Neural cell (in vitro differentiated cells): Measurements from ENCODE around the gene ZHX3. TPM values are rescaled to one million over a fixed set of nuclear protein-coding genes. Genes with fewer than 3 reads are reported as not detected.

ENCODE experiments used
- H2AFZ ChIP-seq: fragments of 200-600, 300-800 bp; sonication (generic), shearing (Covaris generic); 2 replicates; pipeline ENCODE4 v1.6.0; 2014; ENCODE audit warnings: low read depth, mild to moderate bottlenecking, antibody characterized with exemption, low read length, moderate library complexity
- H3F3A ChIP-seq: fragments of 200-600 bp; shearing (Covaris generic); 2 replicates; pipeline ENCODE4 v1.6.1; 2016; ENCODE audit warnings: mild to moderate bottlenecking, moderate library complexity, mixed read lengths, antibody characterized with exemption, low read length; ENCODE audit not compliant: insufficient read depth, poor library complexity, severe bottlenecking
- H3K27ac ChIP-seq: fragments of 200-600, 300-800 bp; sonication (generic), shearing (Covaris generic); 2 replicates; pipeline ENCODE4 v1.5.1; 2014; ENCODE audit warnings: mild to moderate bottlenecking, low read length, moderate library complexity
- H3K27me3 ChIP-seq: fragments of 300-800, 200-600 bp; sonication (generic), shearing (Covaris generic); 2 replicates; pipeline ENCODE4 v1.6.0; 2014; ENCODE audit warnings: mild to moderate bottlenecking, low read depth, low read length, moderate library complexity; ENCODE audit not compliant: insufficient read depth
- H3K36me3 ChIP-seq: fragments of 300-800, 200-600 bp; sonication (generic), shearing (Covaris generic); 2 replicates; pipeline ENCODE4 v1.5.1; 2014; ENCODE audit warnings: mild to moderate bottlenecking, antibody characterized with exemption, low read length, moderate library complexity; ENCODE audit not compliant: insufficient read depth
- H3K4me2 ChIP-seq: fragments of 300-800, 200-600 bp; sonication (generic), shearing (Covaris generic); 2 replicates; pipeline ENCODE4 v1.6.0; 2014; ENCODE audit warnings: mild to moderate bottlenecking, low read length
- H3K4me3 ChIP-seq: fragments of 300-800, 200-600 bp; sonication (generic), shearing (Covaris generic); 2 replicates; pipeline ENCODE4 v1.5.1; 2014; ENCODE audit warnings: mild to moderate bottlenecking, low read length, moderate library complexity
- H3K79me2 ChIP-seq: fragments of 200-600 bp; shearing (Covaris generic); replicated peaks from 2 replicates; pipeline ENCODE4 v1.6.0; 2014; ENCODE audit warnings: mild to moderate bottlenecking, low read length, moderate library complexity; ENCODE audit not compliant: insufficient read depth
- H3K9ac ChIP-seq: fragments of 300-800, 200-600 bp; sonication (generic), shearing (Covaris generic); 2 replicates; pipeline ENCODE4 v1.6.1; 2016; ENCODE audit warnings: mild to moderate bottlenecking, low read length, mixed read lengths
- H3K9me2 ChIP-seq: fragments of 200-600 bp; shearing (Covaris generic); 2 replicates; pipeline ENCODE4 v1.6.1; 2016; ENCODE audit warnings: mild to moderate bottlenecking, low read length, mixed read lengths; ENCODE audit not compliant: insufficient read depth
- H3K9me3 ChIP-seq: fragments of 200-600, 300-800 bp; sonication (generic), shearing (Covaris generic); 2 replicates; pipeline ENCODE4 v1.6.1; 2016; ENCODE audit warnings: mild to moderate bottlenecking, mixed run types, low read length, moderate library complexity, mixed read lengths
- H4K20me1 ChIP-seq: fragments of 200-600 bp; shearing (Covaris generic); 2 replicates; pipeline ENCODE4 v1.6.1; 2016; ENCODE audit warnings: mild to moderate bottlenecking, mixed run types; ENCODE audit not compliant: insufficient read depth
- CTCF ChIP-seq: fragments of 450-650 bp; IDR thresholded peaks from 2 replicates; pipeline ENCODE4 v1.5.1; 2014; ENCODE audit warnings: antibody characterized with exemption, mild to moderate bottlenecking, moderate library complexity; ENCODE audit not compliant: poor library complexity, severe bottlenecking
- EP300 ChIP-seq: fragments of 450-650 bp; conservative IDR thresholded peaks from 2 replicates; pipeline ENCODE4 v1.6.1; 2014; ENCODE audit warnings: antibody characterized with exemption, mild to moderate bottlenecking, moderate library complexity; ENCODE audit not compliant: poor library complexity, severe bottlenecking
- EZH2 ChIP-seq: fragments of 200-600, 300-800 bp; shearing (Covaris generic), sonication (generic); IDR thresholded peaks from 2 replicates; pipeline ENCODE4 v1.6.1; 2014; ENCODE audit warnings: antibody characterized with exemption, low read length, borderline replicate concordance, mild to moderate bottlenecking; ENCODE audit not compliant: insufficient read depth, poor library complexity, severe bottlenecking
- MXI1 ChIP-seq: fragments of 450-650 bp; conservative IDR thresholded peaks from 2 replicates; pipeline ENCODE4 v1.6.1; 2014; ENCODE audit warnings: antibody characterized with exemption, mild to moderate bottlenecking; ENCODE audit not compliant: poor library complexity, severe bottlenecking
- POLR2AphosphoS5 ChIP-seq: IDR thresholded peaks from 2 replicates; pipeline ENCODE4 v1.6.1; 2012
- RAD21 ChIP-seq: fragments of 450-650 bp; conservative IDR thresholded peaks from 2 replicates; pipeline ENCODE4 v1.6.1; 2014; ENCODE audit warnings: antibody characterized with exemption, mild to moderate bottlenecking, moderate library complexity
- REST ChIP-seq: IDR thresholded peaks from 2 replicates; pipeline ENCODE4 v1.6.1; 2012; ENCODE audit warnings: borderline replicate concordance
- SMC3 ChIP-seq: fragments of 450-650 bp; conservative IDR thresholded peaks from 2 replicates; pipeline ENCODE4 v1.6.1; 2014; ENCODE audit warnings: antibody characterized with exemption, mild to moderate bottlenecking, moderate library complexity; ENCODE audit not compliant: poor library complexity
- TAF1 ChIP-seq: IDR thresholded peaks from 2 replicates; pipeline ENCODE4 v1.6.1; 2012; ENCODE audit warnings: low read depth
- polyA plus RNA-seq: library from polyadenylated mRNA; depleted of rRNA; stranded (reverse); fragments of >200 nt; gene quantifications from 2 replicates; pipeline ENCODE4 v1.2.3, GENCODE V29; 2014

Gene ZHX3
- polyA plus RNA-seq, 1 donor from 2014 or later: 10.3 TPM

GRCh38 chr20:41148942-41149341, 168.6 kb downstream of the ZHX3 start:
- no peaks in the 10 kb centered on the region for H3K9me2 ChIP-seq
- no peak overlapping the region for H3K9ac ChIP-seq
- H3F3A ChIP-seq: no peaks in the 10 kb centered on the region
- no peaks in the 10 kb centered on the region for H3K36me3 ChIP-seq
- no peaks in the 10 kb centered on the region for H3K9me3 ChIP-seq
- H3K27ac ChIP-seq: no peak overlapping the region
- no peak overlapping the region for H2AFZ ChIP-seq
- H4K20me1 ChIP-seq: peaks cover 46% of the 10 kb centered on the region
- H3K27me3 ChIP-seq: no peaks in the 10 kb centered on the region
- peaks cover 97% of the 10 kb centered on the region for H3K79me2 ChIP-seq
- TF ChIP-seq EZH2 (no peak), EP300 (no peak), RAD21 (no peak), MXI1 (no peak), POLR2AphosphoS5 (no peak), SMC3 (no peak), CTCF (no peak)
- no peak overlapping the region for H3K4me2 ChIP-seq
- H3K4me3 ChIP-seq: no peak overlapping the region

GRCh38 chr20:41147767-41148191, 169.8 kb downstream of the ZHX3 start:
- peaks cover 48% of the 10 kb centered on the region for H4K20me1 ChIP-seq
- no peak overlapping the region for H2AFZ ChIP-seq
- no peaks in the 10 kb centered on the region for H3K27me3 ChIP-seq
- no peaks in the 10 kb centered on the region for H3K36me3 ChIP-seq
- no peaks in the 10 kb centered on the region for H3F3A ChIP-seq
- TF ChIP-seq REST (no peak), CTCF (no peak), SMC3 (no peak), EP300 (no peak), EZH2 (no peak), MXI1 (no peak), TAF1 (no peak), POLR2AphosphoS5 (no peak), RAD21 (no peak)
- no peaks in the 10 kb centered on the region for H3K9me3 ChIP-seq
- peaks cover 97% of the 10 kb centered on the region for H3K79me2 ChIP-seq
- H3K4me2 ChIP-seq: no peak overlapping the region
- no peak overlapping the region for H3K27ac ChIP-seq
- no peak overlapping the region for H3K9ac ChIP-seq
- no peaks in the 10 kb centered on the region for H3K9me2 ChIP-seq
- H3K4me3 ChIP-seq: no peak overlapping the region
